ENCODE data around the gene KLHL40.

The KLHL40 gene

DNA sequence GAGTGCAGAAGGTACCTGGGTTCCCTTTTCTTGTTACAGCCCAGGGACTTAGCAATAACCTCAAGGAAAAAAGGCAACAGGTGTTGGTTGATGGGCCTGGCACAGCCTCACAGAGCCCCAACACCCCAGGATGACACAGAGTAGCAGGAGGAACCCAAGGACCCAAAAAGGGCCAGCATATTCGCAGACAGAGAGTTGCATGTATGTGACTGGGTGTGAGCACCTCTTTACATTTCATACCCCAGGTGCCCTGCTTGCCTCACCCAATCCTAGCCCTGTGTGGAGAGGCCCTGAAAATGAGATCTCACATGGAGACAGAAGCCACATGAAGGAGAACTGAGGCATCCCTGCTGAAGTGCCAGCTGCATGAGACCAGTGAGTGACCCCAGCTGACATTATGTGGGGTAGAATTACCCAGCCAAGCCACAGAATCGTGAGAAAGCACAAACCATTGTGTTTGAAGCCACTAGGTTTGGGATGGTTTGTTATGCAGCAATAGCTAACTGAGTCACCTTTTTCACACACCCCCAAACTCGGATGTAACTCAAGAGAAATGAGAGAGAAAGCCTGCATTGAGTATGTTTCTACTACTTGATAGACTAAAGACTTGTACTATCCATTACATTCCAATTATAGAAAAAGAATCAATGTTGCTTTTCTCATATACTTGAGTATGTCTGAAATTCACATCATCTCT, 43.5 kb downstream of the KLHL40 start:
- no peak for DNase-seq

DNA sequence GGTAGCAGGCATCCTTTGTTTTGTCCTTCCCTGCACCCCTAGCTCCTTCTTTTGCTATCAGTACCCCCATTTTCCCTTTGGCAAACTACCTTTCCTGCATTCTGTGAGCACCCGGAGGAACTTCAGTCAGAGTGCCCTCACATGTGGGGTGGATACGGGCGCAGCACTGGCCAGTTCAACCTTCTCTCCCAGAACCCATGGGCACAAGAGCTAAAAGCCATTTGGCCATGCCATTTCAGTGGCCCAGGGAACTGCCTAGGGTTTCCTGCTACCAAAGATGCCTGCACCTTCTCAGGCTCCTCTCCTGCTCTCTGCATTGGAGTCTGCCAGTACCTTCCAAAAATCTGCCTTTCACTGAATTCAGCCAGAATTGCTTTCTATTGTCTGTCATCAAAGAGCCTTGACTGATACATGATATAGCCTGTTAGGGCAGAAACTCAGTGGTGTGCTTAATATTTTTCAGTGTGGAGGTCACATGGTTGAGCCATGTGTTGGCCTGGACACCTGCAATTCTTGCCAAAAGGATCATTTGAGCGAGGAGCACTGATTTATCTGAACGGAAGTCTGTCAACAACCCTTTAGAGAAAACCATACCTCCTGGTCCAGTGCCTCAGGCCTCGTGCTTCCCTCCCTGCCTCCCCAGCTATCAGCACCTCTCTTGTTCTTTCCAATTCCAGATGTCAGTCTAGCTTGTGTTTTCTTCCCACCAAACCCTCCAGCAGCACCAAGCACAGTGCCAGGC, 44.2 kb downstream of the KLHL40 start:
- DNase-seq: no peak

DNA sequence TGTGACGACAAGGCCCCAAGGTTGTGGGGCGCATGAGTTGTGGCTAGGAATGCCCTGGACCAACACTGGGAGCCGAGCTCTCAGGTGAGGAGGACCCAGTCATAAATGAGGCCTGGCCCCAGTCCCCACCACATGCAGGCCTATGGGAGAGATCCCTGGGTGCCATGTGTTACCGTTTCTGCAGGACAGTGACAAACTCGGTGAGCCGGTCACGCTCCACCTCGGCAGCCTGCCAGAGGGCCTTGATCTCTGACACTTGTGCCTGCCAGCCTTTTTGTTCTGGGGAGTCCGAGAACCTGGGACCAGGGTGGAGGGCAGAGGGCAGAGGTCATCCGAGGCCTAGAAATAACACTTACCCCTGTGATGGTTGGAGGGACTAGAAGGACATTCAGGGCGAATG, 45.0 kb downstream of the KLHL40 start:
- no peak for DNase-seq

DNA sequence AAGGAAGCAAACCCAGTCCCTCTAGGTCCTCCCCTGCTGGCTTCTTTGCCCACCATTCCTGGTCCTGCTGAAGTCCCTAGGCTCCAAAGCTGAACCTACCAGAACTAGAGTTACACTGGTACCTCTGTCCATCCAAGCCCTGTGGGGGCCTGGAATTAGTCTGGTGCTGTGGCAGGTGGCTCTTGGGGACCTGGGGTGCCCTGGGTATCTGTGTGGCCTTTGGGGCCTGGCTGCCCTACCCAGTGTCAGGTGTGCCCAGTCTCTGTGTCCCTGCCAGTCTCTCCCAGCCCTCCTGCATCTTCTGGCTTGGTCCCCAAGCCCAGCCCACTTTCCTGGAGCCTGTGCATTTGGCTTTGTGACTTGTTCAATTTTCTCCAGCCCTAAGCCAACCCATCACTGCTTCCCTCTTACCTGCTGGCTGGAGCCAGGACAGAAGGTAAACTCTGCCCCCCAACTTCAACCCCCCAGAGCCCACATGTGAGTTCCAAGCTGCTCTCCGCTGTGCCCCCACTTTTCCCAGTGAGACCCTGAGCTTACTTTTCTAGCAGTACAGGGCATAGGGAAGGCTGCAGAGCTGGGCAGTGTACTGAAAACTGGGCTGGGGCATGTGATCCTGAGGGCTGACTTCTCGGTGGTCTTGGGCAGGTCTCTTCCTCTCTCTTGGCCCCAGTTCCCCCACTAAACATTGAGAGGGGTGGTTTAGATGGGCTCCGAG, 45.5 kb downstream of the KLHL40 start:
- DNase-seq: no peak

DNA sequence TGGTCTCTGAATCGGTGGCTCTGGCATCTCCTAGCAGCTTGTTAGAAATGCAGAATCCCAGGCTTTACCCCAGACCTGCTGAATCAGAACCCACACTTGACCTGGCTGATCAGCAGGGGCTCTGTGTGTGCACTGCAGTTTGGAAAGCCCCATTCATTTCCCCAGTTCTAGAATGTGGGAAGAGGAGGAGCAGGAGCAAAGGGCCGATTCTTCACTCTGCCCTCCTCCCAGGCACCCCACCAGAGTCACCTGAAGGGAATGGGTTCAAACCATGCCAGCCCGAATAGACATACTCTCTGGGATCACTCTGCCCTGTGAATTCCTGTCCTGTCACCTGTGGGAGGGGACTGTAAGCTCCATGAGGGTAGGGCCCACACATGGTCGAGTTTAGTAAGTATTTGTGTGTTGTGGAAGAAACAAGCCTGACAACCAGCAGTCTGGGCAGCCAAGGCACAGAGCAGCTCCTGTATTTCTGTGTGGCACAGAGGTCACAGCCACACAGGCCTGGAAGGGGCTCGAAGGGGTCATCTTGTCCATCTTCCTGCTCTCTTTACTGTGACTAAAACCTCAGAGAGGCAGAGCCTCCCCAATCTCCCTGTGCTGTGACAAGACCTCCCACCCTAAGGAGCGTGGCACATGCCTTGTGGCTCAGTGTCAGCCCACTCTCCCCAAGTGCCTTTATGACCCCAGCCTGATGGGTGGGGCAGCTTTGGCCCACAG, 46.3 kb downstream of the KLHL40 start:
- no peak for DNase-seq

DNA sequence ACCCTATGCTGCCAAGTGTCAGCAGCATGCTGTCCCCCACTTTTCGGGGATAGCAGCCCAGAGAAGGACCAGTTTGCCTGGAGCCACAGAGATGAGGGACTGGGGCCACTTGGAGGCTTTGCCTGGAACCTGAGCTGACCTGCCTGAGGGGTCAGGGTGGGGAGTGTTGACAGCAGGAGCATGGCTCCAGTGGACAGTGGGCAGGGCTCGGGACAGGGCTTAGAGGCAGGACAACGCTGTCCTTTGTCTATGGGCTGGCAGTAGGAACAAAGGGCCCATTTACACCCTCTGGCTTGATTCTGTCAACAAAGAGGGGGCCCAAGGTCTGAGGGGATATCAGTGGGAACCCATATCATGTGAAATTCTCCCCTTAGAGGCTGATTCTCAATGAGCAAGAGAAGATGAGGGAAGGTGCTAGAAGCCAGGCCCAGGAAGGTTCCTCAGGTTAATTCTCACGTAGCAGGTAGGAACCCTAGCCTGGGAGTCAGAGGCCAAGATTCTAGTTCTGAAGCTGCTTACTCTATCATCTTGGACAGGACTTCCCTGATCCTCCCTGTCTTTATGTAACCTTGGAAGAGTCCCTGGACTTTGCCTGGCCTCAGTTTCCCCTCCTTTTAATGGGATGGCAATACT, 47.0 kb downstream of the KLHL40 start:
- DNase-seq: no peak

DNA sequence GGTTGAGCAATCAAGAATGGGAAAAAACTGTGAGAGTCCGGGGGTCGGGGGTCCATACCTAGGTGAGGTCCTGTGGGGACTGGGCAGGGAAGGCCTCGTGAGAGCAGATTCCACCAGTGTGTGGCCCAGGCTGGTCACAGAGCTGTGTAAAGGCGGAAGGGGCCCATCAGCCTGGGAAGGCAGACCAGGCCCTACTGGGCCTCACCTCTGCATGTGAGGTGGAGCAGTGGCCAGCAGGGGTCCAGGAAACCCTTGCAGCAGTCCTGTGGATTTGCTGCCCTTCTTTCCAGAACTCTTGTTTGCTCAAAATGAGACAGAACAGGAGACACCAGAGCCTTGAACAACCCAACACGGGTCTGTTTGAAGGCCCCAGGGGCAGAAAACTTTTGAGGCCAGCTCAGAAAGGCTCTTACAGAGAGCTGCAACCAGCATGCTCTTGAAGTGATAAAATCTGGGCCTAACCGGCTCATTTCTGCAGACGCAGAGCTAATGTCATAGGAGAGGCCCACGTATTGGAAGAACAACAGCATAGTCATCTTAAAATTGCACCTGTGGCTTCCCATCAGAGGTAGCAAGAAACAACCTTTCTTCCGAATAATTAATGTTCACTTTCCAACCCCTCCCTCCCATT, 47.6 kb downstream of the KLHL40 start:
- no peak for DNase-seq

DNA sequence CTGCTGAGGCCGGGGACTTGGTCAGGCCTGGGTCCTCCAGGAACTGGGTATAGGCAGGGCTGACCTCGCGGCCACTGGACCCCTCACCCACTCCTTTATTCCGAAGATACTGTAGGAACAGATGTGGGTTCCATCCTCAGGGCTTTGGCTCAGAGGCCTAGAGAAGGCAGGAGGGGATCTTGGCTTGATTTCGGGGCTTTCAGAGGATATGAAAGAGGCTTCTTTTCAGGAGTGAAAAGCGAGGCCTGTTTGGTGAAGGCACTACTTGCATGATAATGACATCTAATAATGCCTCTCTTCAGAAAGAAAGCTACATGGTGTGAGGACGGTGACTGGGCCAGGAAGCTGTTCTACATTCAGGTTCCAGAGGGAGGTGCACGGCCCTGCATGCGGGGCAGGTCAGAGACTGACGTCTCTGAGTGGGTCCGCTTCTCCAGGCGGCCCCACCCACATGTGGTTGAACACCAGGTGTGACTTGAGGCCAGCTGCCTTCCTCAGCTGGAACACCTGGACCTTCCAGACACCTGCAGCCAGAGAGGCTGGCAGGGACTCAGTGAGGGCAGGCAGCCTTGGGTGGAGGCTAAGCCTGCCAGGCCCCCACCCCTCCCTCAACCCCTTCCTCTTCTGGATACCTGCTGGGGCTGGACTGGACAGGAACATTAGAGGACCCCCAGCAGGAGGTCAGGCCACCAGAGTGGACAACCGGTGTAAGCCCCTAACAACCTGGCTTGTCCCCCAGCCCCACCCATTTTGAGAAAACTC, 48.3 kb downstream of the KLHL40 start:
- no peak for DNase-seq

DNA sequence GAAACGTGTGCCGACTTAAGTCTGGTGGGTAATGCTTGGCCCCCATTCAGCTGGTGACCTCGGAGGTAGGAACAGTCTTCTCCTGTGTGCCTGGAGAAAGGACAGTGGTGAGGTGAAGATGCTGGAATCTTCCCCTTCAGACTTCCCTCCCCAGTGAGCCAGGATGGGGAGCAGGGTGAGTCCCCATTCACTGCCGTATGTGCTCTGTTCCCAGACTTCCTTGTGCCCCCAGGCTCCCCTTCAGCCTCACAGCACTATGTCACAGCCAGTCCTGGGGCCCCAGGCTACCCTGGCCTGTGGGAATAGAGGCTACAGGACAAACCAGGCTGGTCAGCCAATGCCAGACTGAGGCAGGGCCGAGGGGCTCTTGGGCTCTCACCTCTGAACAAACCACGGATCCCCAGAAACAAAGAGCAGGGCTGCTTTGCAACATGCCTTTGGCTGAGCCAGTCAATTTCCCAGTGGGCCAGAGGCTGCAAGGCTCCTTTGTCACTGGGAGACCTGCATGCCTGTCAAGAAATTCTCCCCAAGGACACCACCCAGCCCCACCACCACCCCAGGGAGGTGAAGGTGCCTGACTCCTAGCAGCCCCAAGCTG, 49.0 kb downstream of the KLHL40 start:
- DNase-seq: no peak

DNA sequence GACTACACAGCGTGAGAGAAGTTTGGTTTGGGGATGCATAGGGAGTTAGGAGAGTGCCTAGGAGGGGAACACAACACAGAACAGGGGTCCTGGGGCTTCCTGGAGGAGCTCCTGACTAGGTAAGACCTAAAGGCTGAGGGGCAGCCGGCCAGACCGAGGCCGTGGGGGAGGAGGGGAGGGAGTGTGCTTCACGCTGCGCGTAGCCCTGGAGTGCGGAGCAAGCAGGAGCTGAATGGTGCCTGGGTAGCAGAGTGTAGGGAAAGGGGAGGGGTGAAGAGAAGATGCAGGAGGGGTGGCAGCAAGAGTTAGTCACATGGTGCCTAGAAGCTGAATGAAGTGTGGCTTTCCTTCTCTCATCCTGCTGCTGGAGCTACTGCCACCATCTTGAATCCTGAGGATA, 49.7 kb downstream of the KLHL40 start:
- DNase-seq: no peak

DNA sequence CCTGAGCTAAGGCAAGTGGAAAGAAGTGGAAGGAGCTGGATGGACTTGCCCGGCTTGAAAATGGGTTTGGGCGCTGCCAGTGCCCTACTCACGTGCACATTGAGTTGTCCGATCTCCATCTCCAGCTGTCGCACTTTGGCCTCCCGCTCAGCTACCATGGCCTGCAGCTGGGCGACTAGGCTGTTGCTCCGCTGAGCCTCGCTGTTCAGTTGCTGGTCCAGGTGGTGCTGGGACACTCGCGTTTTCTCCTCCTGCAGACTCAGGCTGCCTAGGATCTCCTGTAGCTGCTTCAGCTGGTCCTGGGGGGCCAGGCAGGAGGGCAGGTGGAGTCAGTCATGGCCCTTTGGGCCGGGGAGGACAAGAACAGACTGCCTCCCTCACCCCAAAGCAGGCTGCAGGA, 50.3 kb downstream of the KLHL40 start:
- no peak for DNase-seq

DNA sequence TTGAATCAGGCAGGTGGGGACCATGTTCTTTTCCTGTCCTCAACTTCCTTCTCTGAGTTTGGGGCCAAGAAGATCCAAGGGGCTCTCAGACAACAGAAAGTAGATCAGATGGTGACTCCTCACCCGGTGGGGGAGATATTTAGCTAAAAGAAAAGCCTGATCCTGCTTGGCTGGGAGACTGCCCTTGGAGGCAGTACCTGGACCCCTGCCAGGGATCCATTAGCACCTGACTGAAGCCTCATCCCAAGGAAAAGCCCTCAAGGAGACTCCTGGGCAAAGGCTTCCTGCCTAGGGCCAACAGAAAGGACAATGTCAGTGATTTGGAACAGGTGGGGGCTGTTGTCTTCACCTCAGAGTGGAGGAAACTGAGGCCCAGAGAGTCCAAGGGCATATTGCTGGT, 50.7 kb downstream of the KLHL40 start:
- no peak for DNase-seq

DNA sequence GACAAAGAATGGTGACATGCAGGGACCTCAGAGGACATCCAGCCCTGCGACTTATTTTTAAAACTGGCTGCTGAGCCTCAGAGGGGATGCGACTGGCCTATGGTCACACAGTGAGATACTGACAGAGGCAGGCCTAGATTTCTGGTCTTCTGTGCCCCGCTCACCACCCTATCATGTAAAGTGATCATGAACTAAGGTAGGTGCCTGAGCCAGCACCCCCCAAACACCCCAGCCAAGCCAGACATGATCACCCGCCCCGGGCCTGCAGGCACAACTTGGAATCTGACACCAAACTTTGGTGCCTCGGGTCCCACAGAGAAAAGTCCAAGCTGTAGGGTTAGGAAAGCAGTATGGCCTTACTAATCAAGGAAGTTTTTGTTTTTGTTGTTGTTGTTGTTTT, 51.2 kb downstream of the KLHL40 start:
- no peak for DNase-seq

DNA sequence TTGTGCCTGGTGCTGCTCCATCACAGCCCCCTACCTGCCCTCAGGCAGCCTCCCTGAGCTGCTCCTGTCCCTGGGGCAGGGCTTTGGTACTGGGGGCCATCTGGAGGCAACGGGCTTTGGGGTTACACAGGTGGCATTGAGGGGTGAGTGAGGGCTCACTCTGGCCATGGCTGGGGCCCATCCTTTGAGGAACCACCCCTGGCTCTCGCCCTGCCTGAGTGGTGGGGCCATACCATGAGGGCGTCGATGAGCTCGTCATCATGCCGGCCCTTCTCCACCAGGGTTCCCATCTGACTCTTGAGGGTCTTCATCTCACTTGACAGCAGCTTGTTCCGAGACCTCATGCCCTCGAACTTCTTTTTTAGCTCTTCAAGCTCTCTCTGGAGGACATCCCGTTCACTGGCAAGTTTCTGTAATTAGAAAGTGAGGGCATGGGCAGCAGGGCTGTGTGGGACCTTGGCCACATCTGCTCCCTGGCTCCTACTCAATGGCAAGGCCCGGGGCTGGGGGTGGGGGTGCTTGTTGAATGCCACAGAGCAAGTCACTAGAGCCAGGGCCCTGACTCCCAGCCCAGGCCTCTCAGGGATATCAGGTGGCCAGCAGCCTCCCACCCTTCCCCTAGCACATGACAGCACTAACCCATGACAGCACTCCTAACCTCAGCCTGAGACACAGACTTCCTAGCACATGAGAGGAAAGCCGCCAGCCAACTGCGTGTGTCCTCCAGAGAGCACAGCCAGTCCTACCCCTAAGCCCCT, 54.2 kb downstream of the KLHL40 start:
- no peak for DNase-seq

DNA sequence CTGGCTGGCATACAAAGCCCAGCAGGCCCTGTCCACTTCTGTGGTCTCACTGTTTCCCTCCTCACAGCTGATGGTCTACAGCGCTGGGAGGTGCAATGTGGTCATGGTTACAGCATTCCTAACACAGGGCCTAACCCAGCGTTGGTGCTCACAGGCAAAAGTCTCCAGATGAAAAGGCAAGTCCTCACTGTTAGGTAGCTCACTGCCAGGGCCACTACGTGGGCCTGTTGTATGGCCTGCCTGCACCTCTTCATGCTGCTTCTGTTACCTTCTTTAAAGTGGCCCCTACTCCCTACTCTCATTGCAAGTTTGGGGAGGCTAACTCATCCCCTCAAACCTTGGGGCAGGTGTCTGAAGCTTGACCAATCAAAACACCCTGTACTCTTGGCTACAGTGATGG, 56.5 kb downstream of the KLHL40 start:
- no peak for DNase-seq
